ENCODE measurements around the gene ABCC3.
A peak's percentile ranks its signal among the peaks of the same experiment; 100 is the strongest.

Gene ABCC3

DNA sequence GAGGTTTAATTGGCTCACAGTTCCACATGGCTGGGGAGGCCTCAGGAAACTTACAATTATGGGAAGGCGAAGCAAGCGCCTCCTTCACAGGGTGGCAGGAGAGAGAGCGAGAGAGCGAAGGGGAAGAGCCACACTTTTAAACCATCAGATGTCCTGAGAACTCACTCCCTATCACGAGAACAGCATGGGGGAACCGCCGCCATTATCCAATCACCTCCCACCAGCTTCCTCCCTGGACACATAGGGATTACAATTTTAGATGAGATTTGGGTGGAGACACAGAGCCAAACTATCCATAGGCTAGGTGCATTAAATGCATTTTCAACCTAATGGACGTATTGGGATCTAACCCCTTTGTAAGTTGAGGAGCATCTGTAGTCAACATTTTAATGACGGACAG lies 78.0 kb downstream of the ABCC3 start:
- no peak overlapping the region for H2BK15ac ChIP-seq (ENCODE audit: low read length)

DNA sequence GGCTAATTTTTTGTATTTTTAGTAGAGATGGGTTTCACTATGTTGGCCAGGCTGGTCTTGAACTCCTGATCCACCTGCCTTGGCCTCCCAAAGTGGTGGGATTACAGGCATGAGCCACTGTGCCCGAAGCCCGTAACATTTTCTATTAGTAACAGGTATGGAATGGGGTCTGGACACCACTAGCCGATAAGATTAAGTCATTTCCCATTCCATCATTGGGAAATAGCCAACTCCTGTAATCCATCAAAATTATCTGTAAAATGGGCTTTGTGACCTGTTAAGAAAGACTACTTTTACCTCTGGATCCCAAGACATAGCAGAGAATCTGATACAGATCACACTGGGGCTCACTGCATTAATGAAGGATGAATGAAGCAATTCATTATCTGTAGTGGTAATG lies 80.8 kb downstream of the ABCC3 start:
- Histone ChIP-seq H2BK5ac (ENCODE audit: low read length) (no peak overlapping the region), H4K8ac (ENCODE audit: low read depth, low read length) (no peak overlapping the region), H3K27ac (replicated peaks; ENCODE audit: low read length) (no peak overlapping the region), H2BK120ac (ENCODE audit: low read depth, low read length) (no peak overlapping the region), H3K79me1 (ENCODE audit: low read depth, low read length) (no peaks in the 10 kb centered on the region), H3K4ac (ENCODE audit: low read length) (no peak overlapping the region), H3K23ac (ENCODE audit: low read depth, low read length, poor library complexity) (no peak overlapping the region), H3K27me3 (ENCODE audit: control insufficient read depth in 3 of 3, insufficient read depth in 3 of 3, low read depth in 1 of 3, low read length in 3 of 3) (no peaks in the 10 kb centered on the region), H3K4me3 (ENCODE audit: low read length in 2 of 2) (no peak overlapping the region), H2AFZ (ENCODE audit: low read length) (no peak overlapping the region), H4K91ac (ENCODE audit: low read depth, low read length, poor library complexity) (no peak overlapping the region), H3K18ac (ENCODE audit: low read length) (no peak overlapping the region), H3K9me3 (replicated peaks in 1 of 2; ENCODE audit: control insufficient read depth in 2 of 2, insufficient read depth in 1 of 2, low read depth in 1 of 2, low read length in 2 of 2) (no peaks in the 10 kb centered on the region), H2BK12ac (ENCODE audit: low read length) (no peak overlapping the region), H3K4me1 (ENCODE audit: control insufficient read depth in 2 of 2, insufficient read depth in 1 of 2, low read depth in 1 of 2, low read length in 2 of 2) (peaks cover 2 to 6% of the 10 kb centered on the region in 2 donors), H2BK15ac (ENCODE audit: low read length) (no peak overlapping the region), H3K9ac (ENCODE audit: low read depth, low read length, poor library complexity) (no peak overlapping the region), H3K36me3 (replicated peaks in 1 of 2; ENCODE audit: control insufficient read depth in 2 of 2, insufficient read depth in 2 of 2, low read length in 2 of 2) (no peaks in the 10 kb centered on the region), H3K4me2 (ENCODE audit: insufficient read depth, low read length, poor library complexity, severe bottlenecking) (no peak overlapping the region), H3K14ac (ENCODE audit: low read length) (no peak overlapping the region), H2AK5ac (ENCODE audit: low read depth, low read length) (no peak overlapping the region)
- no peak for DNase-seq (ENCODE audit: low spot score)
- no CpG with 5 or more reads among the region's 3 CpGs for WGBS, 2 donors (ENCODE audit: extremely low coverage in 2 of 2, insufficient read length in 2 of 2, insufficient replicate concordance in 1 of 2)

More for the DNA sequence above, 78.0 kb downstream of the ABCC3 start:
- no peaks in the 10 kb centered on the region for H3K27me3 ChIP-seq (ENCODE audit: control insufficient read depth in 3 of 3, insufficient read depth in 3 of 3, low read depth in 1 of 3, low read length in 3 of 3)
- WGBS, 2 donors (ENCODE audit: extremely low coverage in 2 of 2, insufficient read length in 2 of 2, insufficient replicate concordance in 1 of 2): no CpG with 5 or more reads among the region's 9 CpGs
- H2BK12ac ChIP-seq (ENCODE audit: low read length): no peak overlapping the region
- no peak overlapping the region for H3K23ac ChIP-seq (ENCODE audit: low read depth, low read length, poor library complexity)
- H4K8ac ChIP-seq (ENCODE audit: low read depth, low read length): no peak overlapping the region
- DNase-seq (ENCODE audit: low spot score): no peak
- H3K27ac ChIP-seq (replicated peaks; ENCODE audit: low read length): no peak overlapping the region
- no peak overlapping the region for H4K91ac ChIP-seq (ENCODE audit: low read depth, low read length, poor library complexity)
- H3K79me1 ChIP-seq (ENCODE audit: low read depth, low read length): no peaks in the 10 kb centered on the region
- no peak overlapping the region for H3K4me2 ChIP-seq (ENCODE audit: insufficient read depth, low read length, poor library complexity, severe bottlenecking)
- H2BK5ac ChIP-seq (ENCODE audit: low read length): no peak overlapping the region
- no peak overlapping the region for H3K4me3 ChIP-seq (ENCODE audit: low read length in 2 of 2)
- H3K14ac ChIP-seq (ENCODE audit: low read length): no peak overlapping the region
- H2BK120ac ChIP-seq (ENCODE audit: low read depth, low read length): no peak overlapping the region
- no peaks in the 10 kb centered on the region for H3K36me3 ChIP-seq (replicated peaks in 1 of 2; ENCODE audit: control insufficient read depth in 2 of 2, insufficient read depth in 2 of 2, low read length in 2 of 2)
- no peak overlapping the region for H2AK5ac ChIP-seq (ENCODE audit: low read depth, low read length)
- H3K4ac ChIP-seq (ENCODE audit: low read length): no peak overlapping the region
- H3K9me3 ChIP-seq (replicated peaks in 1 of 2; ENCODE audit: control insufficient read depth in 2 of 2, insufficient read depth in 1 of 2, low read depth in 1 of 2, low read length in 2 of 2): no peaks in the 10 kb centered on the region
- peak overlapping the region; percentile 38 for H2AFZ ChIP-seq (ENCODE audit: low read length)
- H3K4me1 ChIP-seq (ENCODE audit: control insufficient read depth in 2 of 2, insufficient read depth in 1 of 2, low read depth in 1 of 2, low read length in 2 of 2): peaks cover 5 to 9% of the 10 kb centered on the region in 2 donors
- H3K18ac ChIP-seq (ENCODE audit: low read length): no peak overlapping the region
- H3K9ac ChIP-seq (ENCODE audit: low read depth, low read length, poor library complexity): no peak overlapping the region

GRCh38 chr17:50719144-50719923 lies 84.7 kb downstream of the ABCC3 start, which contains the start of gene LUC7L3:
TSS of gene LUC7L3 (plus strand) at chr17:50719603. CDS start at chr17:50719733, 130 bp downstream.
- peak within 1 kb of the TSS; percentile 89 for H2AFZ ChIP-seq (ENCODE audit: low read length)
- peak within 1 kb of the TSS; percentile 98 for H3K27ac ChIP-seq (replicated peaks; ENCODE audit: low read length)
- H3K4ac ChIP-seq (ENCODE audit: low read length): no peak within 1 kb of the TSS
- H3K9me3 ChIP-seq (replicated peaks in 1 of 2; ENCODE audit: control insufficient read depth in 2 of 2, insufficient read depth in 1 of 2, low read depth in 1 of 2, low read length in 2 of 2): no peaks in the 10 kb centered on the region
- peak within 1 kb of the TSS; percentile 43 for H2BK15ac ChIP-seq (ENCODE audit: low read length)
- H3K79me1 ChIP-seq (ENCODE audit: low read depth, low read length): no peaks in the 10 kb centered on the region
- peak within 1 kb of the TSS; percentile 32 for H4K8ac ChIP-seq (ENCODE audit: low read depth, low read length)
- H3K9ac ChIP-seq (ENCODE audit: low read depth, low read length, poor library complexity): peak within 1 kb of the TSS; percentile 97
- peak within 1 kb of the TSS; percentile 100 for H3K18ac ChIP-seq (ENCODE audit: low read length)
- H2BK120ac ChIP-seq (ENCODE audit: low read depth, low read length): peak within 1 kb of the TSS; percentile 90
- peak within 1 kb of the TSS; percentile 98 for H3K4me3 ChIP-seq (ENCODE audit: low read length in 2 of 2)
- H3K4me1 ChIP-seq (ENCODE audit: control insufficient read depth in 2 of 2, insufficient read depth in 1 of 2, low read depth in 1 of 2, low read length in 2 of 2): peaks cover 2 to 11% of the 10 kb centered on the region in 2 donors
- WGBS, 2 donors (ENCODE audit: extremely low coverage in 2 of 2, insufficient read length in 2 of 2, insufficient replicate concordance in 1 of 2): no CpG with 5 or more reads among the region's 76 CpGs
- H3K36me3 ChIP-seq (replicated peaks in 1 of 2; ENCODE audit: control insufficient read depth in 2 of 2, insufficient read depth in 2 of 2, low read length in 2 of 2): peaks cover 0 to 24% of the 10 kb centered on the region in 2 donors
- no peak within 1 kb of the TSS for H2BK5ac ChIP-seq (ENCODE audit: low read length)
- H3K4me2 ChIP-seq (ENCODE audit: insufficient read depth, low read length, poor library complexity, severe bottlenecking): peak within 1 kb of the TSS; percentile 69
- H3K27me3 ChIP-seq (ENCODE audit: control insufficient read depth in 3 of 3, insufficient read depth in 3 of 3, low read depth in 1 of 3, low read length in 3 of 3): no peaks in the 10 kb centered on the region
- H4K91ac ChIP-seq (ENCODE audit: low read depth, low read length, poor library complexity): peak within 1 kb of the TSS; percentile 60
- H2BK12ac ChIP-seq (ENCODE audit: low read length): no peak within 1 kb of the TSS
- peak within 1 kb of the TSS; percentile 97 for H3K23ac ChIP-seq (ENCODE audit: low read depth, low read length, poor library complexity)
- peak; percentile 95 for DNase-seq (ENCODE audit: low spot score)
- H3K14ac ChIP-seq (ENCODE audit: low read length): peak within 1 kb of the TSS; percentile 99
- peak within 1 kb of the TSS; percentile 99 for H2AK5ac ChIP-seq (ENCODE audit: low read depth, low read length)

DNA sequence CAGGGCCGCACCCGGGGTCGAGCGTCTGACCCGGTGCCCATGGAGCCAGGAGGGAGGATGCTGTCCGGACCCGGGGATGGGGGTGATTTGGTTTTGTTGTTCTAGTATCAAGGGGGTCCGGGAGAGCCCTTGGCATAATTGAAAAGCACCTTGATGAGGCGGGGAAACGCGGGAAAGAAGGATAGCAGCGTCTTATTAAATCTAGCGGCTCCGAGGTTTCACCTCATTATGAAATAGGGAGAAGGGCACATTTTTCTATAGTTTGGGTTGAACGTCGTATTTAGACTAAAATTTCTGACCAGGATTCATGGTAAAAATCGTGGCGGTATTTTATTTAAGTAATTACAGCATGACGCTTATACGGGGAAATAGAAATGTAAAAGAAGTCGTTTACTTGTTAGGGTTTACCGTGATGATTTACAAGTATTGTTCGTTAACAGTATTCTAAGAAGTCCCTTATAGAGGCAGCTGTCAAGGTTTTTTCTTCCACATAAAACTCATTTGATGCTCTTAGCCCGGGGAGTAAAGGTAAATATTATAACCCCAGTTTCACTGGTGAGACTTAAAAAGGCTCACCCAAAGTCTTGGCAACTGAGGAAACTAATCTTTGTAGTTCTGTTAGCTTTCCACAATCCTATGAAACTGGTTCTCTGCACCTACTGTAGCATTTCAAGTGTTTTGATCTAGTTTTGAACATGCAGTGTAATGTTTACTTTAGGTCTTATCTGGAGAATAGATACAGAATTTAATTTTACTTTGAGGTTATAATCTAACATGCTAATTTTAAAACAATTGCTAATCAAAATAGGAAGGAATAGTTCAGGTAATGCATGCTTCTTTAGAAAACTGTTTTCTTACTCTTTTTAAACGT lies 85.5 kb downstream of the ABCC3 start:
- Histone ChIP-seq H4K8ac (ENCODE audit: low read depth, low read length) (no peak overlapping the region), H3K79me1 (ENCODE audit: low read depth, low read length) (no peaks in the 10 kb centered on the region), H2AFZ (ENCODE audit: low read length) (peak overlapping the region; percentile 89), H2BK15ac (ENCODE audit: low read length) (peak overlapping the region; percentile 43), H3K9ac (ENCODE audit: low read depth, low read length, poor library complexity) (peak overlapping the region; percentile 97), H3K18ac (ENCODE audit: low read length) (peak overlapping the region; percentile 100), H3K4ac (ENCODE audit: low read length) (no peak overlapping the region), H3K4me2 (ENCODE audit: insufficient read depth, low read length, poor library complexity, severe bottlenecking) (peak overlapping the region; percentile 69), H4K91ac (ENCODE audit: low read depth, low read length, poor library complexity) (no peak overlapping the region), H3K4me3 (ENCODE audit: low read length in 2 of 2) (peak overlapping the region; percentile 98), H3K23ac (ENCODE audit: low read depth, low read length, poor library complexity) (peak overlapping the region; percentile 97), H3K27me3 (ENCODE audit: control insufficient read depth in 3 of 3, insufficient read depth in 3 of 3, low read depth in 1 of 3, low read length in 3 of 3) (no peaks in the 10 kb centered on the region), H2BK5ac (ENCODE audit: low read length) (no peak overlapping the region), H2AK5ac (ENCODE audit: low read depth, low read length) (peak overlapping the region; percentile 99), H3K36me3 (replicated peaks in 1 of 2; ENCODE audit: control insufficient read depth in 2 of 2, insufficient read depth in 2 of 2, low read length in 2 of 2) (peaks cover 0 to 32% of the 10 kb centered on the region in 2 donors), H2BK12ac (ENCODE audit: low read length) (no peak overlapping the region), H3K27ac (replicated peaks; ENCODE audit: low read length) (peak overlapping the region; percentile 98), H2BK120ac (ENCODE audit: low read depth, low read length) (peak overlapping the region; percentile 90), H3K9me3 (replicated peaks in 1 of 2; ENCODE audit: control insufficient read depth in 2 of 2, insufficient read depth in 1 of 2, low read depth in 1 of 2, low read length in 2 of 2) (no peaks in the 10 kb centered on the region), H3K14ac (ENCODE audit: low read length) (peak overlapping the region; percentile 99), H3K4me1 (ENCODE audit: control insufficient read depth in 2 of 2, insufficient read depth in 1 of 2, low read depth in 1 of 2, low read length in 2 of 2) (peaks cover 2 to 11% of the 10 kb centered on the region in 2 donors)
- DNase-seq (ENCODE audit: low spot score): no peak
- WGBS, 2 donors (ENCODE audit: extremely low coverage in 2 of 2, insufficient read length in 2 of 2, insufficient replicate concordance in 1 of 2): no CpG with 5 or more reads among the region's 25 CpGs

All from neuronal stem cell (in vitro differentiated cells).